Measurements from ENCODE around the gene CACNA1C. TPM values are rescaled to one million over a fixed set of nuclear protein-coding genes. Genes with fewer than 3 reads are reported as not detected.

Gene CACNA1C
- total and polyA plus RNA-seq, 2 of the 4 experiments (the other 2 are of a cell fraction), result 1.6 to 2.6 TPM

GRCh38 chr12:2589381-2589780 is 536.6 kb downstream of the CACNA1C start:
- Histone ChIP-seq H3K56ac (ENCODE audit: extremely low read depth, insufficient read depth, low read length) (no peak overlapping the region), H3K14ac (replicated peaks; ENCODE audit: low read depth, low read length) (no peak overlapping the region), H3K18ac (ENCODE audit: low read depth, low read length) (no peak overlapping the region), H2BK20ac (ENCODE audit: low read depth, low read length) (no peak overlapping the region), H4K91ac (ENCODE audit: insufficient read depth, low read depth, low read length) (no peak overlapping the region), H2AFZ (replicated peaks; ENCODE audit: low read length, poor library complexity) (no peak overlapping the region), H2AK5ac (ENCODE audit: low read depth, low read length) (no peak overlapping the region), H3K23ac (ENCODE audit: low read depth, low read length) (no peak overlapping the region), H3K79me1 (ENCODE audit: low read depth in 1 of 2, low read length in 2 of 2) (no peaks in the 10 kb centered on the region), H3K27me3 (ENCODE audit: control insufficient read depth, insufficient read depth, low read length) (0 out of 2 replicates have a peak, but pooled peaks cover 1% of the 10 kb centered on the region), H3K9ac (ENCODE audit: low read depth, low read length) (no peak overlapping the region), H2AK9ac (replicated peaks; ENCODE audit: low read depth, low read length, poor library complexity) (no peak overlapping the region), H3K4me1 (ENCODE audit: control insufficient read depth, insufficient read depth, low read length) (no peaks in the 10 kb centered on the region), H4K20me1 (ENCODE audit: insufficient read depth, low read length) (no peaks in the 10 kb centered on the region), H3K4me2 (ENCODE audit: low read depth, low read length) (no peak overlapping the region), H3K4ac (ENCODE audit: low read depth, low read length) (no peak overlapping the region), H4K8ac (ENCODE audit: low read depth in 2 of 2, low read length in 2 of 2) (no peak overlapping the region), H2BK5ac (ENCODE audit: low read depth, low read length, poor library complexity, severe bottlenecking) (no peak overlapping the region), H3K4me3 (ENCODE audit: insufficient read depth, low read depth, low read length) (no peak overlapping the region), H2BK15ac (ENCODE audit: low read depth, low read length) (no peak overlapping the region), H2BK120ac (ENCODE audit: low read depth, low read length) (no peak overlapping the region), H3K9me1 (ENCODE audit: insufficient read depth, low read length) (no peaks in the 10 kb centered on the region), H4K5ac (ENCODE audit: low read depth, low read length) (no peak overlapping the region), H3K27ac (ENCODE audit: insufficient read depth, low read length) (no peak overlapping the region), H3K36me3 (ENCODE audit: control insufficient read depth, insufficient read depth, low read length) (peaks cover 25% of the 10 kb centered on the region), H3K9me3 (ENCODE audit: control insufficient read depth, insufficient read depth, low read length) (peaks cover 13% of the 10 kb centered on the region)
- ChIA-PET CTCF (no interaction called here), POLR2A (ENCODE audit: unreplicated experiment) (no interaction called here)
- dilution Hi-C loops (cut with HindIII; ENCODE audit: low sequenced_read_pairs, unreplicated experiment) (no loop called here), intact Hi-C loops (cut with micrococcal nuclease) (no loop called here), in situ Hi-C loops (cut with MboI; ENCODE audit: low sequenced_read_pairs) (loop anchor here (10.0 kb wide), 3 partner anchors 305 to 785 kb away; partner anchors contain the start of gene CACNA1C)
- 93% methylated on average over 8 of the region's 11 CpGs; no CpG with 5 or more reads in 1 of the 2 experiments for WGBS, 2 experiments (ENCODE audit: extremely low coverage in 2 of 2, insufficient read length in 1 of 2)
- no peak for ATAC-seq (ENCODE audit: low read depth)
- TF ChIP-seq, protein P1, sequence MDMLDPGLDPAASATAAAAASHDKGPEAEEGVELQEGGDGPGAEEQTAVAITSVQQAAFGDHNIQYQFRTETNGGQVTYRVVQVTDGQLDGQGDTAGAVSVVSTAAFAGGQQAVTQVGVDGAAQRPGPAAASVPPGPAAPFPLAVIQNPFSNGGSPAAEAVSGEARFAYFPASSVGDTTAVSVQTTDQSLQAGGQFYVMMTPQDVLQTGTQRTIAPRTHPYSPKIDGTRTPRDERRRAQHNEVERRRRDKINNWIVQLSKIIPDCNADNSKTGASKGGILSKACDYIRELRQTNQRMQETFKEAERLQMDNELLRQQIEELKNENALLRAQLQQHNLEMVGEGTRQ (IDR thresholded peaks at IDR 0.05; ENCODE audit: low read depth, low read length), result no peak
- TF ChIP-seq CEBPB (IDR thresholded peaks at IDR 0.05; ENCODE audit: low read depth, low read length) (no peak), MAFK (IDR thresholded peaks at IDR 0.05; ENCODE audit: low read depth, low read length) (no peak), NFE2L2 (IDR thresholded peaks at IDR 0.05; ENCODE audit: low read depth, low read length) (no peak), ELK1 (IDR thresholded peaks at IDR 0.05; ENCODE audit: borderline replicate concordance, low read depth, low read length) (no peak), POLR2A (IDR thresholded peaks at IDR 0.05; ENCODE audit: low read depth, low read length) (no peak), RFX5 (IDR thresholded peaks at IDR 0.05; ENCODE audit: low read depth, low read length) (no peak), RAD21 (IDR thresholded peaks at IDR 0.05; ENCODE audit: low read length) (no peak), RCOR1 (IDR thresholded peaks at IDR 0.05; ENCODE audit: insufficient replicate concordance, low read length) (no peak), CHD1 (IDR thresholded peaks at IDR 0.05; ENCODE audit: low read depth, low read length) (no peak), MXI1 (IDR thresholded peaks at IDR 0.05; ENCODE audit: borderline replicate concordance, low read depth, low read length) (no peak), MAZ (IDR thresholded peaks at IDR 0.05; ENCODE audit: borderline replicate concordance, low read depth, low read length) (no peak), SMC3 (IDR thresholded peaks at IDR 0.05; ENCODE audit: low read depth, low read length) (no peak)
- TF ChIP-seq, protein P2, sequence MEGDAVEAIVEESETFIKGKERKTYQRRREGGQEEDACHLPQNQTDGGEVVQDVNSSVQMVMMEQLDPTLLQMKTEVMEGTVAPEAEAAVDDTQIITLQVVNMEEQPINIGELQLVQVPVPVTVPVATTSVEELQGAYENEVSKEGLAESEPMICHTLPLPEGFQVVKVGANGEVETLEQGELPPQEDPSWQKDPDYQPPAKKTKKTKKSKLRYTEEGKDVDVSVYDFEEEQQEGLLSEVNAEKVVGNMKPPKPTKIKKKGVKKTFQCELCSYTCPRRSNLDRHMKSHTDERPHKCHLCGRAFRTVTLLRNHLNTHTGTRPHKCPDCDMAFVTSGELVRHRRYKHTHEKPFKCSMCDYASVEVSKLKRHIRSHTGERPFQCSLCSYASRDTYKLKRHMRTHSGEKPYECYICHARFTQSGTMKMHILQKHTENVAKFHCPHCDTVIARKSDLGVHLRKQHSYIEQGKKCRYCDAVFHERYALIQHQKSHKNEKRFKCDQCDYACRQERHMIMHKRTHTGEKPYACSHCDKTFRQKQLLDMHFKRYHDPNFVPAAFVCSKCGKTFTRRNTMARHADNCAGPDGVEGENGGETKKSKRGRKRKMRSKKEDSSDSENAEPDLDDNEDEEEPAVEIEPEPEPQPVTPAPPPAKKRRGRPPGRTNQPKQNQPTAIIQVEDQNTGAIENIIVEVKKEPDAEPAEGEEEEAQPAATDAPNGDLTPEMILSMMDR (conservative IDR thresholded peaks at IDR 0.05; ENCODE audit: low read depth, low read length), result no peak
- no TSS peak for BruUV-seq (replicated peaks)
- no peak for DNase-seq

Measured in IMR-90 (cell line).